IMR-90 (cell line): Measurements from ENCODE around the gene FBXL4. TPM values are rescaled to one million over a fixed set of nuclear protein-coding genes. Genes with fewer than 3 reads are reported as not detected.

Source experiments
- ATAC-seq: fragments of 200-7000 bp; cut with Tn5 transposase; 2 replicates; pipeline ENCODE4 v1.9.1; 2020; ENCODE audit warnings: low read depth, mild to moderate bottlenecking, moderate library complexity
- BruUV-seq: library from RNA; stranded (reverse); fragments of 400-500 nt; replicated peaks from 2 replicates; lab custom pipeline; 2021; lab: Mats Ljungman, UMichigan
- CTCF ChIA-PET: fragments of 300-600 bp; formaldehyde crosslinking; extraction: SDS; loops from one replicate; lab custom pipeline; 2021; ENCODE audit warnings: antibody characterized with exemption; lab: Yijun Ruan, JAX
- POLR2A ChIA-PET: fragments of 300-600 bp; sonication (Branson Sonifier 250); formaldehyde crosslinking; loops from one replicate; lab custom pipeline; 2022; ENCODE audit warnings: antibody characterized with exemption; ENCODE audit not compliant: unreplicated experiment; lab: Charles Lee
- DNase-seq: peaks from one replicate; pipeline ENCODE4 v3.0.0; 2013
- H2AFZ ChIP-seq: replicated peaks from 2 replicates; pipeline ENCODE3; 2013; ENCODE audit warnings: low read length, mild to moderate bottlenecking; ENCODE audit not compliant: poor library complexity
- H2AK5ac ChIP-seq: 2 replicates; pipeline ENCODE4 v1.6.1; 2013; ENCODE audit warnings: low read depth, low read length, inconsistent platforms
- H2AK9ac ChIP-seq: replicated peaks from 2 replicates; pipeline ENCODE3; 2013; ENCODE audit warnings: mild to moderate bottlenecking, low read depth, low read length, moderate library complexity; ENCODE audit not compliant: poor library complexity
- H2BK120ac ChIP-seq: 2 replicates; pipeline ENCODE4 v1.6.1; 2013; ENCODE audit warnings: low read depth, low read length, inconsistent platforms
- H2BK15ac ChIP-seq: 3 replicates; pipeline ENCODE4 v1.6.1; 2013; ENCODE audit warnings: low read depth, low read length, inconsistent platforms
- H2BK20ac ChIP-seq: 2 replicates; pipeline ENCODE4 v1.6.1; 2013; ENCODE audit warnings: low read depth, mild to moderate bottlenecking, inconsistent platforms, low read length, moderate library complexity
- H2BK5ac ChIP-seq: 2 replicates; pipeline ENCODE4 v1.6.1; 2013; ENCODE audit warnings: mild to moderate bottlenecking, low read depth, low read length, inconsistent platforms; ENCODE audit not compliant: poor library complexity, severe bottlenecking
- H3K14ac ChIP-seq: replicated peaks from 2 replicates; pipeline ENCODE4 v1.6.1; 2013; ENCODE audit warnings: low read depth, low read length, inconsistent platforms
- H3K18ac ChIP-seq: 2 replicates; pipeline ENCODE4 v1.6.1; 2013; ENCODE audit warnings: low read depth, low read length, control low read depth
- H3K23ac ChIP-seq: 2 replicates; pipeline ENCODE4 v1.6.1; 2013; ENCODE audit warnings: low read depth, low read length, inconsistent platforms
- H3K27ac ChIP-seq: 2 replicates; pipeline ENCODE4 v1.5.1; 2013; ENCODE audit warnings: mild to moderate bottlenecking, control low read depth, low read length; ENCODE audit not compliant: insufficient read depth
- H3K27me3 ChIP-seq: 2 replicates; pipeline ENCODE4 v1.6.1; 2013; ENCODE audit warnings: low read length; ENCODE audit not compliant: control insufficient read depth, insufficient read depth
- H3K36me3 ChIP-seq: 2 replicates; pipeline ENCODE4 v1.6.1; 2013; ENCODE audit warnings: low read length, mixed read lengths; ENCODE audit not compliant: control insufficient read depth, insufficient read depth
- H3K4ac ChIP-seq: 2 replicates; pipeline ENCODE4 v1.6.1; 2013; ENCODE audit warnings: low read depth, low read length, inconsistent platforms
- H3K4me1 ChIP-seq: 2 replicates; pipeline ENCODE4 v1.6.1; 2013; ENCODE audit warnings: low read length, mixed read lengths; ENCODE audit not compliant: control insufficient read depth, insufficient read depth
- H3K4me2 ChIP-seq: 2 replicates; pipeline ENCODE4 v1.6.1; 2013; ENCODE audit warnings: low read depth, mild to moderate bottlenecking, control low read depth, low read length, moderate library complexity
- H3K4me3 ChIP-seq: 2 replicates; pipeline ENCODE4 v1.5.1; 2013; ENCODE audit warnings: low read depth, mild to moderate bottlenecking, control low read depth, low read length, moderate library complexity; ENCODE audit not compliant: insufficient read depth
- H3K56ac ChIP-seq: 2 replicates; pipeline ENCODE4 v1.6.1; 2013; ENCODE audit warnings: low read length, inconsistent platforms; ENCODE audit not compliant: insufficient read depth; ENCODE audit errors: extremely low read depth
- H3K79me1 ChIP-seq, 2 experiments: 2 replicates each; pipeline ENCODE4 v1.6.1; 2013; ENCODE audit warnings: low read length in 2 of 2, inconsistent platforms in 1 of 2, low read depth in 1 of 2
- H3K9ac ChIP-seq: 2 replicates; pipeline ENCODE4 v1.6.1; 2013; ENCODE audit warnings: low read depth, low read length, control low read depth
- H3K9me1 ChIP-seq: 2 replicates; pipeline ENCODE4 v1.6.1; 2013; ENCODE audit warnings: low read length, inconsistent platforms; ENCODE audit not compliant: insufficient read depth
- H3K9me3 ChIP-seq: 2 replicates; pipeline ENCODE4 v1.6.1; 2013; ENCODE audit warnings: low read length; ENCODE audit not compliant: control insufficient read depth, insufficient read depth
- H4K20me1 ChIP-seq: 2 replicates; pipeline ENCODE4 v1.6.1; 2013; ENCODE audit warnings: low read length, inconsistent platforms; ENCODE audit not compliant: insufficient read depth
- H4K5ac ChIP-seq: 2 replicates; pipeline ENCODE4 v1.6.1; 2013; ENCODE audit warnings: mild to moderate bottlenecking, low read depth, low read length, control low read depth
- H4K8ac ChIP-seq, 2 experiments: 2 replicates each; pipeline ENCODE4 v1.6.1; 2013; ENCODE audit warnings: low read depth in 2 of 2, low read length in 2 of 2, control low read depth in 1 of 2, inconsistent platforms in 1 of 2
- H4K91ac ChIP-seq: 2 replicates; pipeline ENCODE4 v1.6.1; 2013; ENCODE audit warnings: low read depth, low read length, inconsistent platforms; ENCODE audit not compliant: insufficient read depth
- MAFK ChIP-seq: IDR thresholded peaks from 2 replicates; pipeline ENCODE4 v1.6.1; 2012; ENCODE audit warnings: low read depth, low read length, improper control_type of control experiment
- WGBS, 2 experiments: methylation state at CpG; one replicate each; pipeline versions ENCODE4 v1.1.5 to v1.1.7; 2013; ENCODE audit warnings: missing lambda C conversion rate in 2 of 2; ENCODE audit not compliant: insufficient read length in 1 of 2; ENCODE audit errors: extremely low coverage in 2 of 2; 5-methylcytosine and 5-hydroxymethylcytosine counted together
- dilution Hi-C: fragments of 300-500 bp; cut with HindIII; formaldehyde crosslinking; loops from one replicate; pipeline ENCODE4 v1.14.3; 2018; ENCODE audit warnings: low sequenced_read_pairs; ENCODE audit not compliant: unreplicated experiment
- in situ Hi-C: fragments of 300-500 bp; cut with MboI; formaldehyde crosslinking; loops from 3 replicates; pipeline ENCODE4 v1.14.3; 2019; ENCODE audit warnings: low sequenced_read_pairs, inconsistent platforms, mixed read lengths
- intact Hi-C: fragments of 100-400 bp; cut with micrococcal nuclease; formaldehyde crosslinking; loops from 2 replicates; pipeline ENCODE4 v1.10.0; 2022
- polyA plus RNA-seq, 3 experiments: library from polyadenylated mRNA; depleted of rRNA; stranded (reverse); fragments of >200 nt; gene quantifications; 2 replicates each; pipeline ENCODE4 v1.2.3, GENCODE V29; 2012; ENCODE audit warnings: low replicate concordance in 1 of 3
- total RNA-seq: library from RNA; depleted of rRNA; stranded (reverse); fragments of >200 nt; gene quantifications from 2 replicates; pipeline ENCODE4 v1.2.3, GENCODE V29; 2012

FBXL4 gene
- total and polyA plus RNA-seq, 2 of the 4 experiments (the other 2 are of a cell fraction): 7.8 to 17.6 TPM

DNA sequence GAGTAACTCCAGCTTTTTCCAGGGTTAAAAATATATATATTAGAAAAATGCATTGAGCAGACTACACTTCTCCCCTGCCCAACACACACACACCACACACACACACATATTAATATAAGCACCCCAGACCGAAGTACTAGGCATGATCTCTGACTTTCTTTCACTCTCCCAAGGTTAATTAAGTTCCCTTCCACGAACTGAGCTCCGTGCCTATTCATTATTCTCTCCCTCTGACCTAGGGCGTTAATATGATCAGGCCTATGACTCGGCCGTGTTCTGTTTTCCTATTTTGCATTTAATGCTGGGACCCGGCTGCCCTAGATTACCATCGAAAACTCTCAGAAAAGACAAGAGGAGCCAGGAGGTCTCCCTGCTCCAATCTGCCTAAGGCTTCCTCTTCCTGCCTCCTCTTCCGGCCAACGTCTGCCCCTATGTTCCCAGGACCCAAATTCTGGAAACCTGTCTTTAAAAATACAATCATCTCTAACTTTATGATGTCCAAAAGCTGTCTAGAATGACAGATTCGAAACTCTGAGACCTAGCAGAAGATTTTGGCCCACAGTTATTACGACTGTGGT is 119.4 kb downstream of the FBXL4 start:
- Histone ChIP-seq H2AK9ac (no peak overlapping the region), H3K4me2 (no peak overlapping the region), H2AK5ac (no peak overlapping the region), H3K23ac (peak overlapping the region; percentile 31; the same call in 1 of the 2 replicates), H3K27me3 (peaks cover 87% of the 10 kb centered on the region), H2BK15ac (no peak overlapping the region), H3K9me3 (no peaks in the 10 kb centered on the region), H3K4me3 (no peak overlapping the region), H4K8ac (no peak overlapping the region), H3K56ac (no peak overlapping the region), H4K20me1 (no peaks in the 10 kb centered on the region), H2BK20ac (no peak overlapping the region), H3K36me3 (no peaks in the 10 kb centered on the region), H2AFZ (no peak overlapping the region), H3K27ac (no peak overlapping the region), H3K9ac (no peak overlapping the region), H3K4ac (no peak overlapping the region), H4K5ac (no peak overlapping the region), H3K14ac (no peak overlapping the region), H3K79me1 (no peaks in the 10 kb centered on the region), H3K4me1 (peaks cover 5% of the 10 kb centered on the region; the same call in 1 of the 2 replicates), H2BK5ac (no peak overlapping the region), H3K9me1 (no peaks in the 10 kb centered on the region), H4K91ac (no peak overlapping the region), H2BK120ac (no peak overlapping the region), H3K18ac (no peak overlapping the region)
- POLR2A ChIA-PET: no interaction called here
- intact Hi-C loops (no loop called here), dilution Hi-C loops (no loop called here), in situ Hi-C loops (no loop called here)
- BruUV-seq: no TSS peak
- WGBS, 2 experiments: 5% methylated on average over 7 of the region's 12 CpGs; no CpG with 5 or more reads in 1 of the 2 experiments
- no peak for DNase-seq
- no peak for ATAC-seq
- TF ChIP-seq MAFK: no peak
- CTCF ChIA-PET: no interaction called here
